WTC11 (cell line): Measurements from ENCODE around the gene SORCS2.

Experiments
- CTCF ChIP-seq: fragments of 200-600 bp; IDR thresholded peaks from 2 replicates; pipeline ENCODE4 v1.8.0; 2022; ENCODE audit warnings: antibody characterized with exemption
- FOXJ3 ChIP-seq: sonication (generic); formaldehyde crosslinking; IDR thresholded peaks from 2 replicates; pipeline ENCODE4 v1.9.0; 2021; ENCODE audit warnings: missing genetic modification reagents, mild to moderate bottlenecking, borderline replicate concordance
- IRF2 ChIP-seq: sonication (generic); formaldehyde crosslinking; IDR thresholded peaks from 2 replicates; pipeline ENCODE4 v1.8.0; 2022; ENCODE audit warnings: low read depth, missing genetic modification reagents, borderline replicate concordance
- ZNF219 ChIP-seq: sonication (generic); formaldehyde crosslinking; IDR thresholded peaks from 2 replicates; pipeline ENCODE4 v1.8.0; 2023; ENCODE audit warnings: missing genetic modification reagents, mild to moderate bottlenecking, borderline replicate concordance
- TF ChIP-seq, protein P1 (sequence below): sonication (generic); formaldehyde crosslinking; IDR thresholded peaks from 2 replicates; pipeline ENCODE4 v1.8.0; 2022; ENCODE audit warnings: mild to moderate bottlenecking, missing genetic modification reagents

- TF ChIP-seq ZNF219 (no peak), CTCF (no peak), IRF2 (CRISPR knock-in tag) (no peak), FOXJ3 (no peak)
- TF ChIP-seq, protein P1, sequence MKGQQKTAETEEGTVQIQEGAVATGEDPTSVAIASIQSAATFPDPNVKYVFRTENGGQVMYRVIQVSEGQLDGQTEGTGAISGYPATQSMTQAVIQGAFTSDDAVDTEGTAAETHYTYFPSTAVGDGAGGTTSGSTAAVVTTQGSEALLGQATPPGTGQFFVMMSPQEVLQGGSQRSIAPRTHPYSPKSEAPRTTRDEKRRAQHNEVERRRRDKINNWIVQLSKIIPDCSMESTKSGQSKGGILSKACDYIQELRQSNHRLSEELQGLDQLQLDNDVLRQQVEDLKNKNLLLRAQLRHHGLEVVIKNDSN (CRISPR knock-in tag) = no peak
These were observed 170.0 kb downstream of the SORCS2 start for GRCh38 chr4:7362341-7362740.
